ENCODE results near the gene SPATC1L. TPM values are rescaled to one million over a fixed set of nuclear protein-coding genes. Genes with fewer than 3 reads are reported as not detected.

SPATC1L gene
- total RNA-seq, 1 experiment from 2014 or later, result 36.0 TPM

GRCh38 chr21:46131838-46132651, 52.2 kb downstream of the SPATC1L start:
- Histone ChIP-seq H4K91ac (ENCODE audit: insufficient read length, low read depth, low read length) (no peak overlapping the region), H3K9me3 (ENCODE audit: control insufficient read depth, low read depth, low read length) (no peaks in the 10 kb centered on the region), H2AK5ac (ENCODE audit: insufficient read length, low read length) (no peak overlapping the region), H3K14ac (ENCODE audit: insufficient read depth, low read length) (no peak overlapping the region), H3K4me2 (ENCODE audit: insufficient read depth, insufficient read length, low read length) (no peak overlapping the region), H3K18ac (ENCODE audit: insufficient read length, low read depth, low read length) (no peak overlapping the region), H2BK15ac (ENCODE audit: low read depth, low read length) (no peak overlapping the region), H3K56ac (ENCODE audit: insufficient read length, low read depth, low read length) (no peak overlapping the region), H3K79me1 (ENCODE audit: insufficient read depth, low read depth, low read length, poor library complexity, severe bottlenecking) (no peaks in the 10 kb centered on the region), H3T11ph (ENCODE audit: low read length) (no peak overlapping the region), H3K9ac (ENCODE audit: extremely low read depth, insufficient read length, low read length) (no peak overlapping the region), H2BK20ac (ENCODE audit: low read depth, low read length, poor library complexity, severe bottlenecking) (no peak overlapping the region), H4K5ac (ENCODE audit: insufficient read length, low read depth, low read length) (no peak overlapping the region), H3K4me1 (ENCODE audit: insufficient read depth, low read length) (no peaks in the 10 kb centered on the region), H3K4ac (ENCODE audit: low read depth, low read length) (no peak overlapping the region), H4K8ac (replicated peaks; ENCODE audit: insufficient read length, low read depth, low read length) (no peak overlapping the region), H3K79me2 (ENCODE audit: insufficient read depth, low read length) (no peaks in the 10 kb centered on the region), H4K20me1 (ENCODE audit: control insufficient read depth, insufficient read depth, insufficient read length) (no peaks in the 10 kb centered on the region), H3K27ac (ENCODE audit: insufficient read length, low read depth, low read length) (no peak overlapping the region), H3K23me2 (ENCODE audit: insufficient read length, low read depth, low read length, poor library complexity, severe bottlenecking) (no peaks in the 10 kb centered on the region), H3K23ac (ENCODE audit: insufficient read length, low read depth, low read length) (no peak overlapping the region), H3K27me3 (ENCODE audit: insufficient read depth, low read length) (no peaks in the 10 kb centered on the region), H2BK5ac (ENCODE audit: insufficient read length, low read length) (no peak overlapping the region), H2BK12ac (ENCODE audit: insufficient read length, low read depth, low read length) (no peak overlapping the region), H2BK120ac (ENCODE audit: low read depth, low read length, poor library complexity, severe bottlenecking) (no peak overlapping the region), H2AFZ (ENCODE audit: low read length) (no peak overlapping the region)
- H3K36me3 Mint-ChIP-seq (ENCODE audit: insufficient read depth in 1 of 3, low read depth in 3 of 3), result peaks cover 0 to 8% (median 0%) of the 10 kb centered on the region in 3 experiments; a peak in 3 of 7 replicates
- no peak overlapping the region for H3K27ac Mint-ChIP-seq
- H3K4me3 Mint-ChIP-seq, result no peak overlapping the region
- DNase-seq, result no peak
- no peak for TF ChIP-seq CTCF (conservative IDR thresholded peaks at IDR 0.05)
- no CpG with 5 or more reads among the region's 85 CpGs for WGBS (ENCODE audit: extremely low coverage, insufficient read length, low lambda C conversion rate)
- no peaks in the 10 kb centered on the region; the same call in 1 of the 2 replicates for H3K27me3 Mint-ChIP-seq (ENCODE audit: low read depth)
- H3K4me1 Mint-ChIP-seq, result peaks cover 3 to 23% of the 10 kb centered on the region in 2 experiments
- H3K9me3 Mint-ChIP-seq, result no peaks in the 10 kb centered on the region; a peak in 1 of 5 replicates

All from H9 (cell line).